OCI-LY1 (cell line): ENCODE results near the gene DHRSX.
"Not testable (repeated sequence)": the region's sequence is repeated elsewhere in the genome, so short reads cannot be mapped to it uniquely, and the experiment has no call there.

Experiments
- CTCF ChIP-seq: fragments of 200-600 bp; sonication (generic), shearing (Covaris generic); IDR thresholded peaks from 2 replicates; pipeline ENCODE4 v1.5.1; 2017; ENCODE audit warnings: mild to moderate bottlenecking, antibody characterized with exemption, low read length, moderate library complexity, mixed read lengths
- EZH2 ChIP-seq: fragments of 200-600 bp; sonication (generic), shearing (Covaris generic); IDR thresholded peaks from 2 replicates; pipeline ENCODE4 v1.8.0; 2017; ENCODE audit warnings: borderline replicate concordance, mixed run types, mild to moderate bottlenecking, antibody characterized with exemption, low read length, moderate library complexity, mixed read lengths

DNA sequence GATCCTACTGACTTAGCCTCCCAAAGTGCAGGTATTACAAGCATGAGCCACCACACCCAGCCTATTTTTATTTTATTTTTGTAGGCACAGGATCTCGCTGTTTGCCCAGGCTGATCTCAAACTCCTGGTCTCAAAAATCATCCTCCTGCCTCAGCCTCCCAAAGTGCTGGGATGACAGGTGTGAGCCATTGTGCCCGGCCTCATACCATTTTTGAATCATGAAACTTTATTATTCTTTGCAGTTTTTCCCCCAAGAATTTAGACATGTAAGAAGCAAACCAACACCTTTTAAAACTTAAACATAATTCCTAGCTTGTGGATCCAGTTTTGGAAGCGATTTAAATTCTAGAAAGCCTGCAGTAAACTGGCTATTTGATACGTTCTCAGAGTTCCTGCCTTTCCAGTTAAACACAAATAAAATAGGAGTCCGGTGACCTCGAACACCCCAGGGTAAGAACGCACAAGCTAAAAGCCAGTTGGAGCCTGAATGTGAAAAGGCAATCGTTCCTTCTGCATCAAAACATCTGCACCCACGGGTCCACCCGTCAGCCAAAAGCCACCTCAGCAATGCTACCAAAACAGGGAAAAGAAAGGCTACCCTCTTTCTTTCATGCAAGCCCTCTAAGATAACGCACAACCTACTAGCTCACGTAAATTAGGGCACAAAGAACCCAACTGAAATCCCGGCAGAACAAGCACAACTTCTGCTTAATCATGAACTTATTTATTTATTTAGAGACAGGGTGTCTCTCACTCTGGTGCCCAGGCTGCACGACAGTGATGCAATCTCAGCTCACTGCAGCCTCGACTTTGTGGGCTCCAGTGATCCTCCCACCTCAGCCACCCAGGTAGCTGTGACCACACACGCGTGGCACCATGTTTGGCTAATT is 39.7 kb downstream of the DHRSX start:
- not testable (repeated sequence) for TF ChIP-seq CTCF, EZH2
